H1 (cell line): ENCODE measurements around the gene SBF2. TPM values are rescaled to one million over a fixed set of nuclear protein-coding genes. Genes with fewer than 3 reads are reported as not detected.

ENCODE experiments used
- CTCF ChIA-PET: fragments of 300-600 bp; sonication (Branson Sonifier 250); formaldehyde crosslinking; loops from one replicate; lab custom pipeline; 2021; ENCODE audit not compliant: partially characterized antibody; lab: Charles Lee
- POLR2A ChIA-PET: fragments of 300-600 bp; sonication (Branson Sonifier 250); formaldehyde crosslinking; loops from one replicate; lab custom pipeline; 2021; ENCODE audit warnings: inconsistent platforms; ENCODE audit not compliant: partially characterized antibody; lab: Charles Lee
- DNase-seq, 2 experiments: peaks; one replicate each; pipeline versions ENCODE4 v3.0.0 to v3.0.0-alpha.2; 2010 to 2022; ENCODE audit warnings: low spot score in 2 of 2, low read depth in 1 of 2, mixed read lengths in 1 of 2
- FAIRE-seq: peaks from 2 replicates; lab custom pipeline; 2011; peaks lifted over from hg19 to GRCh38; lab: Jason Lieb, UNC
- H2AFZ ChIP-seq: 2 replicates; pipeline ENCODE4 v1.8.1; 2012; ENCODE audit warnings: low read length, inconsistent platforms
- H2AK5ac ChIP-seq: 2 replicates; pipeline ENCODE4 v1.6.1; 2013; ENCODE audit warnings: low read depth, low read length
- H2BK120ac ChIP-seq: replicated peaks from 2 replicates; pipeline ENCODE3; 2013; ENCODE audit warnings: low read depth, low read length, inconsistent platforms
- H2BK12ac ChIP-seq: 2 replicates; pipeline ENCODE4 v1.6.1; 2013; ENCODE audit warnings: low read depth, low read length
- H2BK15ac ChIP-seq: 2 replicates; pipeline ENCODE4 v1.6.1; 2013; ENCODE audit warnings: low read length
- H2BK20ac ChIP-seq: 2 replicates; pipeline ENCODE4 v1.6.1; 2013; ENCODE audit warnings: low read length
- H2BK5ac ChIP-seq: 2 replicates; pipeline ENCODE4 v1.6.1; 2013; ENCODE audit warnings: low read depth, low read length
- H3K14ac ChIP-seq: 2 replicates; pipeline ENCODE4 v1.6.1; 2013; ENCODE audit warnings: inconsistent platforms; ENCODE audit not compliant: insufficient read length
- H3K18ac ChIP-seq: 2 replicates; pipeline ENCODE4 v1.6.1; 2013; ENCODE audit warnings: low read length; ENCODE audit errors: extremely low read depth
- H3K23ac ChIP-seq: 2 replicates; pipeline ENCODE4 v1.6.1; 2013; ENCODE audit warnings: inconsistent platforms; ENCODE audit not compliant: insufficient read length
- H3K23me2 ChIP-seq: 2 replicates; pipeline ENCODE4 v1.6.1; 2013; ENCODE audit warnings: low read depth, low read length
- H3K27ac ChIP-seq: 2 replicates; pipeline ENCODE4 v1.6.1; 2011; ENCODE audit warnings: low read depth, low read length, inconsistent platforms
- H3K27me3 ChIP-seq, 4 experiments: replicated peaks in 1 of 4; 1 replicate in 1 of 4; 2 replicates in 3 of 4; pipeline versions ENCODE4 v1.6.1 to v1.8.1; 2011 to 2013; ENCODE audit warnings: low read length in 3 of 4, mild to moderate bottlenecking in 3 of 4, inconsistent platforms in 2 of 4, mixed read lengths in 2 of 4, moderate library complexity in 1 of 4; ENCODE audit not compliant: control insufficient read depth in 3 of 4, insufficient read depth in 3 of 4; ENCODE audit errors: extremely low read depth in 1 of 4
- H3K36me3 ChIP-seq, 4 experiments: 2 replicates each; pipeline versions ENCODE4 v1.6.1 to v1.8.1; 2011 to 2013; ENCODE audit warnings: mild to moderate bottlenecking in 4 of 4, low read length in 3 of 4, moderate library complexity in 2 of 4, control low read depth in 1 of 4, inconsistent platforms in 1 of 4; ENCODE audit not compliant: insufficient read depth in 4 of 4, control insufficient read depth in 2 of 4
- H3K4ac ChIP-seq: replicated peaks from 2 replicates; pipeline ENCODE3; 2013; ENCODE audit warnings: low read length, low read depth, mixed read lengths, inconsistent platforms; ENCODE audit not compliant: insufficient read length
- H3K4me1 ChIP-seq, 4 experiments: replicated peaks in 1 of 4; 1 replicate in 1 of 4; 2 replicates in 3 of 4; pipeline versions ENCODE4 v1.6.1 to v1.8.1; 2011 to 2013; ENCODE audit warnings: low read length in 3 of 4, inconsistent platforms in 2 of 4, mixed read lengths in 1 of 4; ENCODE audit not compliant: insufficient read depth in 4 of 4, control insufficient read depth in 3 of 4
- H3K4me2 ChIP-seq, 2 experiments: 2 replicates each; pipeline versions ENCODE4 v1.6.1 to v1.8.1; 2011 to 2013; ENCODE audit warnings: low read depth in 2 of 2, low read length in 2 of 2, control low read depth in 1 of 2, inconsistent platforms in 1 of 2, mild to moderate bottlenecking in 1 of 2; ENCODE audit not compliant: insufficient read depth in 1 of 2
- H3K4me3 ChIP-seq, 4 experiments: fragments of 200-600, 300-600 bp in 1 of 4; sonication (generic), shearing (Covaris generic), sonication (Bioruptor Twin) in 1 of 4; 2 replicates each; pipeline versions ENCODE4 v1.5.1 to v1.8.1; 2011 to 2016; ENCODE audit warnings: low read length in 4 of 4, low read depth in 3 of 4, control low read depth in 2 of 4, inconsistent platforms in 2 of 4, mild to moderate bottlenecking in 2 of 4, mixed read lengths in 1 of 4, moderate library complexity in 1 of 4; ENCODE audit not compliant: insufficient read depth in 2 of 4; ENCODE audit errors: extremely low read depth in 1 of 4
- H3K56ac ChIP-seq: replicated peaks from 2 replicates; pipeline ENCODE3; 2013; ENCODE audit warnings: low read depth, mild to moderate bottlenecking, mixed read lengths, low read length, inconsistent platforms; ENCODE audit not compliant: insufficient read length
- H3K79me1 ChIP-seq: 2 replicates; pipeline ENCODE4 v1.6.1; 2013; ENCODE audit warnings: low read depth, low read length, control low read depth
- H3K79me2 ChIP-seq, 2 experiments: 2 replicates each; pipeline versions ENCODE4 v1.6.1 to v1.8.1; 2012 to 2013; ENCODE audit warnings: low read length in 2 of 2, mild to moderate bottlenecking in 2 of 2, inconsistent platforms in 1 of 2; ENCODE audit not compliant: insufficient read depth in 2 of 2, control insufficient read depth in 1 of 2
- H3K9ac ChIP-seq, 4 experiments: replicated peaks in 1 of 4; 1 replicate in 1 of 4; 2 replicates in 3 of 4; pipeline versions ENCODE4 v1.6.1 to v1.8.1; 2011 to 2013; ENCODE audit warnings: low read depth in 3 of 4, low read length in 3 of 4, control low read depth in 2 of 4, mild to moderate bottlenecking in 2 of 4, moderate library complexity in 2 of 4, inconsistent platforms in 1 of 4; ENCODE audit errors: extremely low read depth in 1 of 4
- H3K9me3 ChIP-seq, 2 experiments: 2 replicates each; pipeline versions ENCODE4 v1.6.1 to v1.8.1; 2012 to 2013; ENCODE audit warnings: mild to moderate bottlenecking in 2 of 2, moderate library complexity in 2 of 2, control low read depth in 1 of 2, inconsistent platforms in 1 of 2, low read depth in 1 of 2, low read length in 1 of 2, mixed read lengths in 1 of 2; ENCODE audit not compliant: insufficient read depth in 2 of 2
- H4K20me1 ChIP-seq, 2 experiments: replicated peaks in 1 of 2; 2 replicates each; pipeline versions ENCODE3 to v1.8.1; 2011 to 2013; ENCODE audit warnings: inconsistent platforms in 2 of 2, low read length in 2 of 2, mild to moderate bottlenecking in 1 of 2; ENCODE audit not compliant: insufficient read depth in 2 of 2, control insufficient read depth in 1 of 2
- H4K5ac ChIP-seq: 2 replicates; pipeline ENCODE4 v1.6.1; 2013; ENCODE audit warnings: low read length, low read depth, mixed read lengths, inconsistent platforms; ENCODE audit not compliant: insufficient read length
- H4K8ac ChIP-seq: 2 replicates; pipeline ENCODE4 v1.8.0; 2013; ENCODE audit warnings: mild to moderate bottlenecking, moderate library complexity, low read length, inconsistent platforms; ENCODE audit not compliant: insufficient read depth; ENCODE audit errors: extremely low read depth
- H4K91ac ChIP-seq: replicated peaks from 2 replicates; pipeline ENCODE3; 2013; ENCODE audit warnings: low read length, mixed read lengths, inconsistent platforms; ENCODE audit not compliant: insufficient read length
- BCL11A ChIP-seq, 2 experiments: IDR thresholded peaks; one replicate each; pipeline ENCODE4 v1.6.1; 2011; ENCODE audit warnings: low read depth in 2 of 2, low read length in 2 of 2, mild to moderate bottlenecking in 2 of 2
- CTBP2 ChIP-seq: IDR thresholded peaks from 2 replicates; pipeline ENCODE4 v1.7.0; 2011; ENCODE audit warnings: borderline replicate concordance, mild to moderate bottlenecking, moderate library complexity, mixed read lengths, low read length; ENCODE audit not compliant: insufficient read depth, insufficient read length
- EP300 ChIP-seq, 2 experiments: IDR thresholded peaks; 1 replicate in 1 of 2; 2 replicates in 1 of 2; pipeline ENCODE4 v1.6.1; 2011 to 2012; ENCODE audit warnings: low read depth in 2 of 2, low read length in 2 of 2, mild to moderate bottlenecking in 2 of 2, borderline replicate concordance in 1 of 2, inconsistent platforms in 1 of 2, moderate library complexity in 1 of 2
- FOSL1 ChIP-seq: IDR thresholded peaks from 2 replicates; pipeline ENCODE4 v1.6.1; 2011; ENCODE audit warnings: mild to moderate bottlenecking, low read depth, low read length, moderate library complexity; ENCODE audit not compliant: insufficient read depth
- HDAC6 ChIP-seq: IDR thresholded peaks from one replicate; pipeline ENCODE4 v1.7.1; 2012; ENCODE audit warnings: low read depth, mild to moderate bottlenecking, inconsistent platforms, low read length, moderate library complexity
- JUN ChIP-seq: IDR thresholded peaks from 2 replicates; pipeline ENCODE4 v1.6.1; 2011; ENCODE audit warnings: low read depth, mild to moderate bottlenecking, improper control_type of control experiment, low read length
- POLR2A ChIP-seq, 2 experiments: IDR thresholded peaks; 1 replicate in 1 of 2; 2 replicates in 1 of 2; pipeline ENCODE4 v1.6.1; 2011; ENCODE audit warnings: low read depth in 2 of 2, low read length in 2 of 2, mild to moderate bottlenecking in 2 of 2; ENCODE audit errors: control extremely low read depth in 1 of 2
- POLR2AphosphoS5 ChIP-seq: IDR thresholded peaks from 2 replicates; pipeline ENCODE4 v1.6.1; 2011; ENCODE audit warnings: low read depth, low read length
- RFX5 ChIP-seq: IDR thresholded peaks from 2 replicates; pipeline ENCODE4 v1.6.1; 2011; ENCODE audit warnings: low read depth, low read length, improper control_type of control experiment, borderline replicate concordance
- RNF2 ChIP-seq: fragments of 200-900, 300-1000 bp; sonication (generic); IDR thresholded peaks from 2 replicates; pipeline ENCODE4 v1.7.1; 2016; ENCODE audit warnings: borderline replicate concordance, low read depth, mild to moderate bottlenecking, antibody characterized with exemption, low read length; ENCODE audit not compliant: poor library complexity, severe bottlenecking; ENCODE audit errors: missing control alignments
- SIX5 ChIP-seq: IDR thresholded peaks from 2 replicates; pipeline ENCODE4 v1.6.1; 2011; ENCODE audit warnings: mild to moderate bottlenecking, low read depth, low read length
- SRF ChIP-seq: IDR thresholded peaks from 2 replicates; pipeline ENCODE4 v1.6.1; 2011; ENCODE audit warnings: mild to moderate bottlenecking, low read depth, low read length, moderate library complexity
- YY1 ChIP-seq: IDR thresholded peaks from 2 replicates; pipeline ENCODE4 v1.6.1; 2011; ENCODE audit warnings: low read depth, mild to moderate bottlenecking, low read length
- WGBS, 2 experiments: shearing (Covaris generic) in 1 of 2; methylation state at CpG; one replicate each; pipeline versions ENCODE4 v1.1.6 to v1.1.7; 2013 to 2015; ENCODE audit warnings: low lambda C conversion rate in 2 of 2, mixed read lengths in 2 of 2, inconsistent platforms in 1 of 2, low coverage in 1 of 2, missing lambda C conversion rate in 1 of 2; ENCODE audit not compliant: insufficient replicate concordance in 2 of 2, insufficient coverage in 1 of 2, insufficient read length in 1 of 2; ENCODE audit errors: extremely low coverage in 1 of 2, missing lambda C conversion rate in 1 of 2; 5-methylcytosine and 5-hydroxymethylcytosine counted together
- polyA plus RNA-seq, 7 experiments: library from polyadenylated mRNA; depleted of rRNA in 3 of 7; stranded (reverse) in 5 of 7; unstranded in 2 of 7; fragments of >200 nt in 5 of 7; fragments of 200-250 nt in 2 of 7; gene quantifications; 1 replicate in 5 of 7; 2 replicates in 1 of 7; 4 replicates in 1 of 7; pipeline versions ENCODE4 v1.2.1 to v1.2.3, GENCODE V29; 2011 to 2013; ENCODE audit warnings: missing spikeins in 2 of 7, mixed read lengths in 2 of 7
- total RNA-seq: library from RNA; stranded (reverse); fragmentation: NEBNext Ultra II Directional; extraction: Animal tissue kit (Norgen Biotek cat#: 25700); gene quantifications from 2 replicates; pipeline ENCODE4 v1.2.1, GENCODE V29; 2021
- TF ChIP-seq, protein P1 (sequence below): IDR thresholded peaks from 2 replicates; pipeline ENCODE4 v1.6.1; 2011; ENCODE audit warnings: low read depth, mild to moderate bottlenecking, low read length; ENCODE audit not compliant: insufficient read depth

Gene SBF2
- total and polyA plus RNA-seq, 2 of the 8 experiments (the other 6 are each of a cell fraction or from before 2014, with no cell fraction given), result 36.7 to 50.5 TPM

DNA sequence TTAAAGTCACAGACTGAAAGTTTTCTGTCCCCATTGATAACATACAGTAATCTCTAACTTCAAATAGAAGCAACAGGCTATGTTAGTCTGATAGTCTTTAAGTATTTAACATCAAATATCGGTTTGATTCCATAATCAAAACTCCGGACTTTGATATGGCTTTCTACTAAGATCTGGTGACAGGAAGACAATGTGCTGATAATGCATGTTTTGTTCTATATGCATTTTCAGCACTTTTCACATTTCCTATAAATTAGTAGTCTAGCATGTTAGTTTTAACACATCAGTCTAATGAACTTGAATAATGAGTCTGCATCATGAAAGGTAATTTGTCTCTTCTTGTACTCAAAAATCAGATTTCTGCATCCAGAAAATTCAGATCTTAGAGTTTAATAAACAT lies 252.7 kb downstream of the SBF2 start:
- no peak overlapping the region for H2BK15ac ChIP-seq
- no peak overlapping the region for H3K4me3 ChIP-seq
- H3K23me2 ChIP-seq, result no peaks in the 10 kb centered on the region
- POLR2A ChIA-PET, result no interaction called here
- no peak overlapping the region for H2BK5ac ChIP-seq
- H3K18ac ChIP-seq, result no peak overlapping the region
- no peaks in the 10 kb centered on the region; a peak in 1 of 4 replicates for H3K9me3 ChIP-seq
- H3K9ac ChIP-seq, result no peak overlapping the region
- H4K5ac ChIP-seq, result no peak overlapping the region
- H2AK5ac ChIP-seq, result no peak overlapping the region
- CTCF ChIA-PET, result no interaction called here
- no peak overlapping the region for H3K23ac ChIP-seq
- no peak overlapping the region for H2BK12ac ChIP-seq
- no peak overlapping the region for H4K91ac ChIP-seq
- no peaks in the 10 kb centered on the region for H3K36me3 ChIP-seq
- no peak overlapping the region for H3K4ac ChIP-seq
- no peak overlapping the region for H3K14ac ChIP-seq
- no peak overlapping the region for H3K56ac ChIP-seq
- no peaks in the 10 kb centered on the region for H3K79me1 ChIP-seq
- H3K4me1 ChIP-seq, result peaks cover 0 to 7% (median 3%) of the 10 kb centered on the region in 4 experiments; a peak in 4 of 7 replicates
- H2BK20ac ChIP-seq, result no peak overlapping the region
- no peak overlapping the region for H4K8ac ChIP-seq
- no peak overlapping the region for H3K4me2 ChIP-seq
- no peak overlapping the region for H2AFZ ChIP-seq
- no peaks in the 10 kb centered on the region for H3K27me3 ChIP-seq
- H3K27ac ChIP-seq, result no peak overlapping the region
- no peak overlapping the region for H2BK120ac ChIP-seq
- H3K79me2 ChIP-seq, result 0 out of 4 replicates have a peak, but pooled peaks cover 0 to 4% of the 10 kb centered on the region in 2 experiments
- H4K20me1 ChIP-seq, result no peaks in the 10 kb centered on the region
- DNase-seq (no peak), FAIRE-seq (no peak)
- WGBS, 2 experiments, result 65% methylated on average over 2 of the region's 2 CpGs; no CpG with 5 or more reads in 1 of the 2 experiments
- no peak for TF ChIP-seq CTBP2
- no peak for TF ChIP-seq POLR2A (IDR thresholded peaks at IDR 0.05; ENCODE audit: control extremely low read depth in 1 of 2, low read depth in 2 of 2, low read length in 2 of 2)
- no peak for TF ChIP-seq EP300 (IDR thresholded peaks at IDR 0.05; ENCODE audit: borderline replicate concordance in 1 of 2, low read depth in 2 of 2, low read length in 2 of 2)
- no peak for TF ChIP-seq SRF
- TF ChIP-seq RNF2, result no peak
- TF ChIP-seq, protein P1, sequence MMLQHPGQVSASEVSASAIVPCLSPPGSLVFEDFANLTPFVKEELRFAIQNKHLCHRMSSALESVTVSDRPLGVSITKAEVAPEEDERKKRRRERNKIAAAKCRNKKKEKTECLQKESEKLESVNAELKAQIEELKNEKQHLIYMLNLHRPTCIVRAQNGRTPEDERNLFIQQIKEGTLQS, result no peak
- no peak for TF ChIP-seq YY1
- no peak for TF ChIP-seq BCL11A (IDR thresholded peaks at IDR 0.05; ENCODE audit: low read depth in 2 of 2, low read length in 2 of 2)
- TF ChIP-seq POLR2AphosphoS5, result no peak
- no peak for TF ChIP-seq SIX5
- TF ChIP-seq JUN, result no peak
- no peak for TF ChIP-seq RFX5
- TF ChIP-seq FOSL1, result no peak
- no peak for TF ChIP-seq HDAC6
